Measurements from ENCODE around the gene NSA2. TPM values are rescaled to one million over a fixed set of nuclear protein-coding genes. Genes with fewer than 3 reads are reported as not detected.

The NSA2 gene
- total and polyA plus RNA-seq, 4 donors: 26.7 to 54.7 (median 31.7) TPM

DNA sequence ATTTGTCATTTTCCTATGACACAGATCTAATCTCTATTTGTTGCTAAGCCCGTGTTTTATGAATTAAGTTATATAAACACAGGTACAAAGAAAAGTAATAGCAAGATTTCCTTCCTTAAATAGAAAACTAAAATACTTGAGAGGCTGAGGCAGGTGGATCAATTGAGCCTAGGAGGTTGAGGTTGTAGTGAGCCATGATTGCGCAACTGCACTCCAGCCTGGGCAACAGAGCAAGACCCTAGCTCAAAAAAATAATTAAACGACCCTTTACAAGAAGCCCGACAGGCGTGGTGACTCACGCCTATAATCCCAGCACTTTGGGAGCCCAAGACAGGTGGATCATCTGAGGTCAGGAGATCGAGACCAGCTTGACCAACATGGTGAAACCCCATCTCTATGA lies 62.4 kb downstream of the NSA2 start:
- Histone ChIP-seq H3K36me3 (ENCODE audit: control insufficient read depth in 4 of 4, insufficient read depth in 3 of 4, low read depth in 1 of 4, low read length in 3 of 4) (no peaks in the 10 kb centered on the region), H3K9me3 (ENCODE audit: control insufficient read depth in 4 of 4, low read length in 3 of 4) (no peaks in the 10 kb centered on the region), H3K27me3 (ENCODE audit: control insufficient read depth in 4 of 4, insufficient read depth in 4 of 4, low read length in 3 of 4) (no peaks in the 10 kb centered on the region), H3K27ac (ENCODE audit: low read depth in 1 of 2, low read length in 2 of 2) (no peak overlapping the region), H3K4me3 (ENCODE audit: low read depth in 1 of 3, low read length in 3 of 3) (no peak overlapping the region), H3K4me1 (ENCODE audit: control insufficient read depth in 4 of 4, insufficient read depth in 4 of 4, low read length in 3 of 4) (peaks cover 3 to 25% (median 12%) of the 10 kb centered on the region in 4 donors), H3K9ac (ENCODE audit: low read depth in 1 of 2, low read length in 2 of 2) (no peak overlapping the region)
- DNase-seq (ENCODE audit: low spot score): no peak
- TF ChIP-seq FOXA1 (IDR thresholded peaks at IDR 0.05): no peak
- TF ChIP-seq ZBTB33 (IDR thresholded peaks at IDR 0.05): no peak
- no peak for TF ChIP-seq EGR1 (IDR thresholded peaks at IDR 0.05; ENCODE audit: low read depth in 2 of 2)
- TF ChIP-seq, protein P1, sequence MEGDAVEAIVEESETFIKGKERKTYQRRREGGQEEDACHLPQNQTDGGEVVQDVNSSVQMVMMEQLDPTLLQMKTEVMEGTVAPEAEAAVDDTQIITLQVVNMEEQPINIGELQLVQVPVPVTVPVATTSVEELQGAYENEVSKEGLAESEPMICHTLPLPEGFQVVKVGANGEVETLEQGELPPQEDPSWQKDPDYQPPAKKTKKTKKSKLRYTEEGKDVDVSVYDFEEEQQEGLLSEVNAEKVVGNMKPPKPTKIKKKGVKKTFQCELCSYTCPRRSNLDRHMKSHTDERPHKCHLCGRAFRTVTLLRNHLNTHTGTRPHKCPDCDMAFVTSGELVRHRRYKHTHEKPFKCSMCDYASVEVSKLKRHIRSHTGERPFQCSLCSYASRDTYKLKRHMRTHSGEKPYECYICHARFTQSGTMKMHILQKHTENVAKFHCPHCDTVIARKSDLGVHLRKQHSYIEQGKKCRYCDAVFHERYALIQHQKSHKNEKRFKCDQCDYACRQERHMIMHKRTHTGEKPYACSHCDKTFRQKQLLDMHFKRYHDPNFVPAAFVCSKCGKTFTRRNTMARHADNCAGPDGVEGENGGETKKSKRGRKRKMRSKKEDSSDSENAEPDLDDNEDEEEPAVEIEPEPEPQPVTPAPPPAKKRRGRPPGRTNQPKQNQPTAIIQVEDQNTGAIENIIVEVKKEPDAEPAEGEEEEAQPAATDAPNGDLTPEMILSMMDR (IDR thresholded peaks at IDR 0.05; ENCODE audit: low read depth, low read length, missing input control): no peak
- no peak for TF ChIP-seq RXRA (IDR thresholded peaks at IDR 0.05)
- WGBS: 95% methylated on average over 7 of the region's 7 CpGs

Small RNAs within 50 kb of the gene (small RNA-seq; reads per million reads assigned to genes)
- not detected for gene RNU6-658P

Other genes starting within 250 kb of the NSA2 start
- 10 to 100 TPM; 20.7 to 34.4 TPM for gene ENC1, start 126.5 kb upstream of the NSA2 start, total RNA-seq
- gene ENC1, start 126.5 kb upstream of the NSA2 start, polyA plus RNA-seq: 1 to 10 TPM; 5.7 to 6.9 TPM
- 10 to 100 TPM; 67.7 to 73.0 TPM for gene HEXB, start 82.0 kb upstream of the NSA2 start, total RNA-seq
- 10 to 100 TPM; 79.5 to 84.5 TPM for gene HEXB, start 82.0 kb upstream of the NSA2 start, polyA plus RNA-seq
- 10 to 100 TPM; 33.9 to 41.0 TPM for gene GFM2, start 132 bp upstream of the NSA2 start, total RNA-seq
- 10 to 100 TPM; 14.6 to 15.5 TPM for gene GFM2, start 132 bp upstream of the NSA2 start, polyA plus RNA-seq
- gene FAM169A, start 99.1 kb downstream of the NSA2 start, total RNA-seq: 1 to 10 TPM; 1.0 to 5.0 TPM
- gene FAM169A, start 99.1 kb downstream of the NSA2 start, polyA plus RNA-seq: under 1 TPM; 0.58 to 0.83 TPM

Data from liver (tissue), 10 donors.